ENCODE measurements around the gene ARHGEF10L.

Gene ARHGEF10L

GRCh38 chr1:17594690-17595601 is 55.4 kb downstream of the ARHGEF10L start:
- DNase-seq: no peak

GRCh38 chr1:17595602-17595925 is 56.1 kb downstream of the ARHGEF10L start:
- DNase-seq: no peak

- DNase-seq: no peak
Measured at GRCh38 chr1:17596186-17596585, 56.7 kb downstream of the ARHGEF10L start.

GRCh38 chr1:17596651-17597509 is 57.4 kb downstream of the ARHGEF10L start:
- peak; percentile 75 for DNase-seq

GRCh38 chr1:17597651-17598050 is 58.2 kb downstream of the ARHGEF10L start:
- DNase-seq: no peak

GRCh38 chr1:17598251-17598650 is 58.8 kb downstream of the ARHGEF10L start:
- DNase-seq: no peak

- DNase-seq: no peak
Measured at GRCh38 chr1:17599291-17599953, 59.9 kb downstream of the ARHGEF10L start.

- DNase-seq: no peak
Measured at GRCh38 chr1:17599954-17600300, 60.4 kb downstream of the ARHGEF10L start.

GRCh38 chr1:17600321-17600720 is 60.8 kb downstream of the ARHGEF10L start:
- DNase-seq: no peak

- no peak for DNase-seq
Measured at GRCh38 chr1:17601643-17602382, 62.3 kb downstream of the ARHGEF10L start.

GRCh38 chr1:17603091-17603841 is 63.8 kb downstream of the ARHGEF10L start:
- peak; percentile 68 for DNase-seq

- DNase-seq: no peak
Measured at GRCh38 chr1:17605582-17606344, 66.3 kb downstream of the ARHGEF10L start.

GRCh38 chr1:17606826-17607440 is 67.4 kb downstream of the ARHGEF10L start:
- no peak for DNase-seq

GRCh38 chr1:17607644-17608581 is 68.4 kb downstream of the ARHGEF10L start:
- no peak for DNase-seq

- DNase-seq: no peak
Measured at GRCh38 chr1:17609529-17609928, 70.0 kb downstream of the ARHGEF10L start.

GRCh38 chr1:17610085-17610484 is 70.6 kb downstream of the ARHGEF10L start:
- no peak for DNase-seq

- no peak for DNase-seq
Measured at GRCh38 chr1:17610713-17611112, 71.2 kb downstream of the ARHGEF10L start.

- DNase-seq: no peak
Measured at GRCh38 chr1:17611991-17612390, 72.5 kb downstream of the ARHGEF10L start.

GRCh38 chr1:17612831-17613230 is 73.3 kb downstream of the ARHGEF10L start:
- no peak for DNase-seq

GRCh38 chr1:17614586-17614985 is 75.1 kb downstream of the ARHGEF10L start:
- no peak for DNase-seq

All from NCI-H524 treated with DMSO at 0.1 percent for 48 hours (cell line).